ENCODE data around the gene CPA1.

Gene CPA1

GRCh38 chr7:130360518-130360917, 19.8 kb upstream of the CPA1 start:
- TF ChIP-seq EZH2phosphoT487 (conservative IDR thresholded peaks at IDR 0.05; ENCODE audit: low read length) (no peak), CTCF (IDR thresholded peaks at IDR 0.05; ENCODE audit: insufficient read depth, low read length, poor library complexity, severe bottlenecking) (no peak)
- no peaks in the 10 kb centered on the region for H4K20me1 ChIP-seq (ENCODE audit: low read depth, low read length)
- no peaks in the 10 kb centered on the region for H3K9me3 ChIP-seq (ENCODE audit: insufficient read depth, low read length)
- H3K9ac ChIP-seq (ENCODE audit: low read length), result no peak overlapping the region
- no peaks in the 10 kb centered on the region for H3K36me3 ChIP-seq (ENCODE audit: low read length)
- no peak overlapping the region for H2AFZ ChIP-seq (ENCODE audit: low read depth, low read length, severe bottlenecking)
- no peaks in the 10 kb centered on the region for H3K79me2 ChIP-seq (ENCODE audit: insufficient read depth, low read length)
- no peaks in the 10 kb centered on the region for H3K27me3 ChIP-seq (ENCODE audit: low read length)
- H3K4me2 ChIP-seq (ENCODE audit: low read depth, low read length, poor library complexity, severe bottlenecking), result no peak overlapping the region
- H3K27ac ChIP-seq (ENCODE audit: low read depth, low read length), result no peak overlapping the region
- no peaks in the 10 kb centered on the region; the same call in 1 of the 2 replicates for H3K9me2 ChIP-seq (replicated peaks; ENCODE audit: insufficient read depth, low read length)
- H3F3A ChIP-seq (ENCODE audit: insufficient read depth), result no peaks in the 10 kb centered on the region
- no peak overlapping the region for H3K4me3 ChIP-seq (ENCODE audit: insufficient read depth, low read length, poor library complexity, severe bottlenecking)

- H3K9me2 ChIP-seq (replicated peaks; ENCODE audit: insufficient read depth, low read length), result no peaks in the 10 kb centered on the region; the same call in 1 of the 2 replicates
- H3K79me2 ChIP-seq (ENCODE audit: insufficient read depth, low read length), result no peaks in the 10 kb centered on the region
- H3K4me3 ChIP-seq (ENCODE audit: insufficient read depth, low read length, poor library complexity, severe bottlenecking), result no peak overlapping the region
- H3K9me3 ChIP-seq (ENCODE audit: insufficient read depth, low read length), result no peaks in the 10 kb centered on the region
- H3K4me2 ChIP-seq (ENCODE audit: low read depth, low read length, poor library complexity, severe bottlenecking), result no peak overlapping the region
- no peaks in the 10 kb centered on the region for H3K36me3 ChIP-seq (ENCODE audit: low read length)
- no peaks in the 10 kb centered on the region for H4K20me1 ChIP-seq (ENCODE audit: low read depth, low read length)
- H3K27ac ChIP-seq (ENCODE audit: low read depth, low read length), result no peak overlapping the region
- H3K9ac ChIP-seq (ENCODE audit: low read length), result no peak overlapping the region
- no peak overlapping the region for H2AFZ ChIP-seq (ENCODE audit: low read depth, low read length, severe bottlenecking)
- no peaks in the 10 kb centered on the region for H3F3A ChIP-seq (ENCODE audit: insufficient read depth)
- H3K27me3 ChIP-seq (ENCODE audit: low read length), result no peaks in the 10 kb centered on the region
- no peak for TF ChIP-seq EZH2phosphoT487 (conservative IDR thresholded peaks at IDR 0.05; ENCODE audit: low read length)
- TF ChIP-seq CTCF (IDR thresholded peaks at IDR 0.05; ENCODE audit: insufficient read depth, low read length, poor library complexity, severe bottlenecking), result no peak
Measured at GRCh38 chr7:130361681-130362080, 18.6 kb upstream of the CPA1 start.

GRCh38 chr7:130362251-130362816, 18.0 kb upstream of the CPA1 start:
- H3K27ac ChIP-seq (ENCODE audit: low read depth, low read length), result no peak overlapping the region
- no peak for TF ChIP-seq CTCF (IDR thresholded peaks at IDR 0.05; ENCODE audit: insufficient read depth, low read length, poor library complexity, severe bottlenecking)
- TF ChIP-seq EZH2phosphoT487 (conservative IDR thresholded peaks at IDR 0.05; ENCODE audit: low read length), result no peak
- no peaks in the 10 kb centered on the region for H3K27me3 ChIP-seq (ENCODE audit: low read length)
- no peaks in the 10 kb centered on the region for H3K79me2 ChIP-seq (ENCODE audit: insufficient read depth, low read length)
- H3K4me2 ChIP-seq (ENCODE audit: low read depth, low read length, poor library complexity, severe bottlenecking), result no peak overlapping the region
- H3F3A ChIP-seq (ENCODE audit: insufficient read depth), result no peaks in the 10 kb centered on the region
- no peaks in the 10 kb centered on the region for H3K36me3 ChIP-seq (ENCODE audit: low read length)
- H2AFZ ChIP-seq (ENCODE audit: low read depth, low read length, severe bottlenecking), result no peak overlapping the region
- H4K20me1 ChIP-seq (ENCODE audit: low read depth, low read length), result no peaks in the 10 kb centered on the region
- no peaks in the 10 kb centered on the region for H3K9me3 ChIP-seq (ENCODE audit: insufficient read depth, low read length)
- H3K4me3 ChIP-seq (ENCODE audit: insufficient read depth, low read length, poor library complexity, severe bottlenecking), result no peak overlapping the region
- H3K9ac ChIP-seq (ENCODE audit: low read length), result no peak overlapping the region
- H3K9me2 ChIP-seq (replicated peaks; ENCODE audit: insufficient read depth, low read length), result no peaks in the 10 kb centered on the region; the same call in 1 of the 2 replicates
